ENCODE measurements around the gene COL5A3. TPM values are rescaled to one million over a fixed set of nuclear protein-coding genes. Genes with fewer than 3 reads are reported as not detected.

The COL5A3 gene
- polyA plus RNA-seq, 1 of the 3 experiments (the other 2 are of a cell fraction), result under 0.01 TPM

DNA sequence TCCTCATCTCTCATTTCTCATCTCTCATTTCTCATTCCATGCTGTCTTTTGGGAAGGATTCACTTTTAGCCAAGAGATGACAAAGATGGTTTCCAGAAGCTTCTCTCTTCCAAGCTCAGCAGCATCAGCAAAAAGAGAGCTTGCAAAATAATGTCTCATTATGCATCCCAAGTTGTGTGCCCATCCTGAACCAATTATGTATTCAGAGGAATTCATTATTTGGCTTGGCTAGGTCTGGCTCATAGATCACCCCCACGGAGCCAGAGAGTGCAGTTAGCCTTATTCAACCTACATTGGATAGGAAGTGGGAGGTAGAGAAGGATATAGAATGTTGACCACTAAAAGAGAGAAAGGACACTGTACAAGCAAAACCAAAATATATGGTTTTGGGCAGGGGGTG lies 68.6 kb downstream of the COL5A3 start:
- Histone ChIP-seq H3K9ac (no peak overlapping the region), H3K4me2 (no peak overlapping the region), H3K9me2 (no peaks in the 10 kb centered on the region), H3K4me1 (ENCODE audit: control insufficient read depth in 1 of 2, insufficient read depth in 2 of 2, low read depth in 1 of 2, low read length in 1 of 2) (peaks cover 10 to 11% of the 10 kb centered on the region in 2 experiments; a peak in 2 of 4 replicates), H3K27me3 (ENCODE audit: insufficient read depth) (peaks cover 8% of the 10 kb centered on the region; the same call in 1 of the 2 replicates), H4K20me1 (ENCODE audit: insufficient read depth) (no peaks in the 10 kb centered on the region), H3K79me2 (ENCODE audit: insufficient read depth) (no peaks in the 10 kb centered on the region), H3K27ac (ENCODE audit: low read depth in 2 of 2, low read length in 1 of 2) (peak overlapping the region in 1 of 2 experiments; percentile 36; a peak in 1 of 4 replicates), H3K36me3 (replicated peaks in 1 of 2; ENCODE audit: control insufficient read depth in 1 of 2, insufficient read depth in 2 of 2, low read length in 1 of 2) (no peaks in the 10 kb centered on the region), H3K4me3 (ENCODE audit: low read depth in 2 of 2, low read length in 1 of 2) (no peak overlapping the region), H3F3A (replicated peaks; ENCODE audit: insufficient read depth) (peaks cover 15% of the 10 kb centered on the region), H3K9me3 (no peaks in the 10 kb centered on the region), H2AFZ (ENCODE audit: low read depth) (no peak overlapping the region)
- POLR2A ChIA-PET, result no interaction called here
- no peak for TF ChIP-seq GATA2 (CRISPR knock-in tag; IDR thresholded peaks at IDR 0.05)
- TF ChIP-seq, protein P1, sequence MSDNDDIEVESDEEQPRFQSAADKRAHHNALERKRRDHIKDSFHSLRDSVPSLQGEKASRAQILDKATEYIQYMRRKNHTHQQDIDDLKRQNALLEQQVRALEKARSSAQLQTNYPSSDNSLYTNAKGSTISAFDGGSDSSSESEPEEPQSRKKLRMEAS (IDR thresholded peaks at IDR 0.05; ENCODE audit: low read depth), result no peak
- no peak for TF ChIP-seq JUND (IDR thresholded peaks at IDR 0.05)
- TF ChIP-seq, protein P2, sequence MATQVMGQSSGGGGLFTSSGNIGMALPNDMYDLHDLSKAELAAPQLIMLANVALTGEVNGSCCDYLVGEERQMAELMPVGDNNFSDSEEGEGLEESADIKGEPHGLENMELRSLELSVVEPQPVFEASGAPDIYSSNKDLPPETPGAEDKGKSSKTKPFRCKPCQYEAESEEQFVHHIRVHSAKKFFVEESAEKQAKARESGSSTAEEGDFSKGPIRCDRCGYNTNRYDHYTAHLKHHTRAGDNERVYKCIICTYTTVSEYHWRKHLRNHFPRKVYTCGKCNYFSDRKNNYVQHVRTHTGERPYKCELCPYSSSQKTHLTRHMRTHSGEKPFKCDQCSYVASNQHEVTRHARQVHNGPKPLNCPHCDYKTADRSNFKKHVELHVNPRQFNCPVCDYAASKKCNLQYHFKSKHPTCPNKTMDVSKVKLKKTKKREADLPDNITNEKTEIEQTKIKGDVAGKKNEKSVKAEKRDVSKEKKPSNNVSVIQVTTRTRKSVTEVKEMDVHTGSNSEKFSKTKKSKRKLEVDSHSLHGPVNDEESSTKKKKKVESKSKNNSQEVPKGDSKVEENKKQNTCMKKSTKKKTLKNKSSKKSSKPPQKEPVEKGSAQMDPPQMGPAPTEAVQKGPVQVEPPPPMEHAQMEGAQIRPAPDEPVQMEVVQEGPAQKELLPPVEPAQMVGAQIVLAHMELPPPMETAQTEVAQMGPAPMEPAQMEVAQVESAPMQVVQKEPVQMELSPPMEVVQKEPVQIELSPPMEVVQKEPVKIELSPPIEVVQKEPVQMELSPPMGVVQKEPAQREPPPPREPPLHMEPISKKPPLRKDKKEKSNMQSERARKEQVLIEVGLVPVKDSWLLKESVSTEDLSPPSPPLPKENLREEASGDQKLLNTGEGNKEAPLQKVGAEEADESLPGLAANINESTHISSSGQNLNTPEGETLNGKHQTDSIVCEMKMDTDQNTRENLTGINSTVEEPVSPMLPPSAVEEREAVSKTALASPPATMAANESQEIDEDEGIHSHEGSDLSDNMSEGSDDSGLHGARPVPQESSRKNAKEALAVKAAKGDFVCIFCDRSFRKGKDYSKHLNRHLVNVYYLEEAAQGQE (IDR thresholded peaks at IDR 0.05; ENCODE audit: low read depth, low read length), result no peak
- no peak for TF ChIP-seq RFX5 (IDR thresholded peaks at IDR 0.05; ENCODE audit: low read length)
- TF ChIP-seq RXRA (IDR thresholded peaks at IDR 0.05; ENCODE audit: borderline replicate concordance, low read depth), result no peak
- TF ChIP-seq NRF1 (IDR thresholded peaks at IDR 0.05; ENCODE audit: low read depth, low read length), result no peak
- TF ChIP-seq SIN3A (IDR thresholded peaks at IDR 0.05; ENCODE audit: borderline replicate concordance, low read depth, low read length), result no peak
- TF ChIP-seq GABPA (IDR thresholded peaks at IDR 0.05; ENCODE audit: low read depth), result no peak
- TF ChIP-seq EP300 (IDR thresholded peaks at IDR 0.05; ENCODE audit: borderline replicate concordance in 1 of 2, low read depth in 1 of 2, low read length in 1 of 2), result no peak
- no peak for TF ChIP-seq MEF2A (IDR thresholded peaks at IDR 0.05; ENCODE audit: borderline replicate concordance, low read depth)
- TF ChIP-seq YY1 (IDR thresholded peaks at IDR 0.05; ENCODE audit: low read depth), result no peak
- TF ChIP-seq, protein P3, sequence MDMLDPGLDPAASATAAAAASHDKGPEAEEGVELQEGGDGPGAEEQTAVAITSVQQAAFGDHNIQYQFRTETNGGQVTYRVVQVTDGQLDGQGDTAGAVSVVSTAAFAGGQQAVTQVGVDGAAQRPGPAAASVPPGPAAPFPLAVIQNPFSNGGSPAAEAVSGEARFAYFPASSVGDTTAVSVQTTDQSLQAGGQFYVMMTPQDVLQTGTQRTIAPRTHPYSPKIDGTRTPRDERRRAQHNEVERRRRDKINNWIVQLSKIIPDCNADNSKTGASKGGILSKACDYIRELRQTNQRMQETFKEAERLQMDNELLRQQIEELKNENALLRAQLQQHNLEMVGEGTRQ (IDR thresholded peaks at IDR 0.05; ENCODE audit: borderline replicate concordance, low read depth, low read length), result no peak
- TF ChIP-seq, protein P4, sequence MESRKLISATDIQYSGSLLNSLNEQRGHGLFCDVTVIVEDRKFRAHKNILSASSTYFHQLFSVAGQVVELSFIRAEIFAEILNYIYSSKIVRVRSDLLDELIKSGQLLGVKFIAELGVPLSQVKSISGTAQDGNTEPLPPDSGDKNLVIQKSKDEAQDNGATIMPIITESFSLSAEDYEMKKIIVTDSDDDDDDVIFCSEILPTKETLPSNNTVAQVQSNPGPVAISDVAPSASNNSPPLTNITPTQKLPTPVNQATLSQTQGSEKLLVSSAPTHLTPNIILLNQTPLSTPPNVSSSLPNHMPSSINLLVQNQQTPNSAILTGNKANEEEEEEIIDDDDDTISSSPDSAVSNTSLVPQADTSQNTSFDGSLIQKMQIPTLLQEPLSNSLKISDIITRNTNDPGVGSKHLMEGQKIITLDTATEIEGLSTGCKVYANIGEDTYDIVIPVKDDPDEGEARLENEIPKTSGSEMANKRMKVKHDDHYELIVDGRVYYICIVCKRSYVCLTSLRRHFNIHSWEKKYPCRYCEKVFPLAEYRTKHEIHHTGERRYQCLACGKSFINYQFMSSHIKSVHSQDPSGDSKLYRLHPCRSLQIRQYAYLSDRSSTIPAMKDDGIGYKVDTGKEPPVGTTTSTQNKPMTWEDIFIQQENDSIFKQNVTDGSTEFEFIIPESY (IDR thresholded peaks at IDR 0.05; ENCODE audit: borderline replicate concordance, low read depth), result no peak
- TF ChIP-seq CHD2 (IDR thresholded peaks at IDR 0.05; ENCODE audit: low read length, partially characterized antibody), result no peak
- CTCF ChIA-PET, result no interaction called here
- WGBS (ENCODE audit: low lambda C conversion rate), result 0% methylated on average over 1 of the region's 1 CpG
- DNase-seq, result no peak

All from SK-N-SH (cell line).